Astrocyte of the cerebellum (primary cell): ENCODE data around the gene RABAC1.

ENCODE experiments used
- DNase-seq: peaks from one replicate; pipeline ENCODE4 v3.0.0-alpha.2; 2011; ENCODE audit warnings: low read depth
- H3K4me3 ChIP-seq: 2 replicates; pipeline ENCODE4 v1.5.1; 2011; ENCODE audit warnings: mild to moderate bottlenecking, low read depth, low read length, moderate library complexity
- in situ Hi-C: cut with HindIII; loops from 2 replicates; pipeline ENCODE4 v1.10.0; 2017; ENCODE audit warnings: low sequenced_read_pairs
- TF ChIP-seq, protein P1 (sequence below): IDR thresholded peaks from 2 replicates; pipeline ENCODE4 v1.5.1; 2012; ENCODE audit warnings: low read length, low read depth, moderate library complexity, mild to moderate bottlenecking; ENCODE audit errors: missing control alignments

Gene RABAC1

DNA sequence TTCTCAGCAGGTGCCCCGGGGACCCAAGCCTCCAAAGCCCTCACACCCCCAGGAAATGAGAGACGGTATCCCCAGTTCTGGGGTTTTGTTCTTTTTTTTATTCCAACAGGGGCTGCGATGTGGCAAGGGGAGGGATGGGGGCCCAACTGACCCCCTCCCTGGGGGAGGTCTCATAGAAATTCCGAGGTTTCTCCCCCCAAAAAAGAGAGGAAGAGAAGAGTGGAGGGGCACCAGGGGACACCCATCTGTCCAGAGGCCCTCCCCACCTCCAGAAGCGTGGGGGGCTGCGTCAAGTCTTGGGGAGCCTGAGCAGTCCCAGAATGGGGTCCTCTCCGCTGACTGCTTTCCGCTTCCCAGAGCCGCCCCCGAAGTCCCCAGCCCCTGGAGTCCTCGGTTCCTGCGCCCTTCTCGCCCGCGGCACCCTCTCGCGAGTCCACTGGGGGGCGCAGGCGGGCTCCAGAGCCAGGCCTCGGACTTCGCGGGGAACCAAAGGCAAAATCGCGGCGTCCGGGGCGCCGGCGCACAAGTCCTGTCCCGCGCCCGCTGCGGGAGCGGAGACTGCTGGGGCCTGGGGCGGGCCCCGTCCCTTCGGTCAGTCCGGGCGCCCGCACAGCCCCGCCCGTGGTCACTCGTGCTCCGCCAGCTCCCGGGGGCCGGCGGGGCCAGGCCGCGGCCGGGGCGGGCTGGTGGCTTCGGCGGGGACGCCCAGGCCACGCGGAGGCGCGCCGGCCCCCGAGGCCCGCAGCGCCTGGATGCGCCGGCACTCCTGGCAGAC, 39.3 kb upstream of the RABAC1 start:
- no peak for DNase-seq
- in situ Hi-C loops: no loop called here
- TF ChIP-seq, protein P1, sequence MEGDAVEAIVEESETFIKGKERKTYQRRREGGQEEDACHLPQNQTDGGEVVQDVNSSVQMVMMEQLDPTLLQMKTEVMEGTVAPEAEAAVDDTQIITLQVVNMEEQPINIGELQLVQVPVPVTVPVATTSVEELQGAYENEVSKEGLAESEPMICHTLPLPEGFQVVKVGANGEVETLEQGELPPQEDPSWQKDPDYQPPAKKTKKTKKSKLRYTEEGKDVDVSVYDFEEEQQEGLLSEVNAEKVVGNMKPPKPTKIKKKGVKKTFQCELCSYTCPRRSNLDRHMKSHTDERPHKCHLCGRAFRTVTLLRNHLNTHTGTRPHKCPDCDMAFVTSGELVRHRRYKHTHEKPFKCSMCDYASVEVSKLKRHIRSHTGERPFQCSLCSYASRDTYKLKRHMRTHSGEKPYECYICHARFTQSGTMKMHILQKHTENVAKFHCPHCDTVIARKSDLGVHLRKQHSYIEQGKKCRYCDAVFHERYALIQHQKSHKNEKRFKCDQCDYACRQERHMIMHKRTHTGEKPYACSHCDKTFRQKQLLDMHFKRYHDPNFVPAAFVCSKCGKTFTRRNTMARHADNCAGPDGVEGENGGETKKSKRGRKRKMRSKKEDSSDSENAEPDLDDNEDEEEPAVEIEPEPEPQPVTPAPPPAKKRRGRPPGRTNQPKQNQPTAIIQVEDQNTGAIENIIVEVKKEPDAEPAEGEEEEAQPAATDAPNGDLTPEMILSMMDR: peak; percentile 52
- no peak overlapping the region for H3K4me3 ChIP-seq

DNA sequence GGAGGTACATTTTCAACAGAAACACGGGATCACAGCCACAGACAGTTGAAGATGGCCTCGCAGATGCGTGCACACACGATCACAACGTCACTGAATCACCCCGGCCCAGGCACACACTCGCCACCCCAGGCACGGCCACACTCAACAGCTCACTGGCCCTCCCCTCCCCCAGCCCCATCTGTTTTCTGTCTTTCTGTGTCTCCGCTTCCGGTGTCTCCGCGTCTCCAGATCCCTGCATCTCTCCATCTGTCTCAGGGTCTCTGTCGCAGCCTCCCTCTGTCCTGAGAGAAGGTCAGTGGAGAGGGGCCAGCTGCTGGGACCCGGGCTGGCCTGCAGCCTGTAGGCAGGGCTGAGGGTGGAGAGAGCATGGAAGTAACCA, 38.7 kb upstream of the RABAC1 start:
- in situ Hi-C loops: no loop called here
- DNase-seq: no peak
- TF ChIP-seq, protein P1: no peak
- no peak overlapping the region for H3K4me3 ChIP-seq

DNA sequence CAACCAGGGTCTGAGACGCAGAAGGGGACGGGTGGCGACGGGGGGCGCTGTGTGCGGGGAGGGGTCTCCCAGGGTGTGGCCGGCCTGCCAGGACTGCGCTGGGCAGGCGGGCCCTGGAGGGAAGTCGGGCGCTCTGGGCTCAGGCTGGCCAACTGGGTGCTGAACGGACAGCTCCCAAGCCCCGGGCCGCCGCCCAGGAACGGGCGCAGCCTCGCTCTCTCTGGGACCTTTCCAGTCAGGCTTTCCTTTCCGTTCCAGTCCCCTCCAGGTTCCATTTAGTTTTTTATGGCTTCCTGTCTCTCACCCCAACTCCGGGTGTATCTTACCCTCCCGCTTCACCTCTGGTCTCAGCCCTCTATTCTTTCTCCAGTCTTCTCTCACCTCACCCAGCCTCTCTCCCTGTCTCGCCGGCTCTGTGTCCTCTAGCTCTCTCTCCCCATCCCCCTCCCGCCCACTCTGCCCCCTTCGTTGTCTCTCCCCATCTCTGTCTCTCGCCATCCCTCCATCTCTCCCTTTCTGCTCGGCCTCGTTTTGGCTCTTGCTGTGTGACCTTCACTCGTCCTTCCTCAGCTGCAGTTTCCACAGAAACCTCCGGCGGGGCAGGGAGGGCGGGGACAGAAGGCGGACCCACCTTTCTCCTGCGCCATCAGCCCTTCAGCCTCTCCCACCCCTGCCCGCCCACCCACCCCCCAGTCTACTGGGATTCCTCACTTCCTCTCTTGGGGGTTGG, 38.2 kb upstream of the RABAC1 start:
- H3K4me3 ChIP-seq: no peak overlapping the region
- in situ Hi-C loops: no loop called here
- TF ChIP-seq, protein P1: no peak
- DNase-seq: peak; percentile 5

DNA sequence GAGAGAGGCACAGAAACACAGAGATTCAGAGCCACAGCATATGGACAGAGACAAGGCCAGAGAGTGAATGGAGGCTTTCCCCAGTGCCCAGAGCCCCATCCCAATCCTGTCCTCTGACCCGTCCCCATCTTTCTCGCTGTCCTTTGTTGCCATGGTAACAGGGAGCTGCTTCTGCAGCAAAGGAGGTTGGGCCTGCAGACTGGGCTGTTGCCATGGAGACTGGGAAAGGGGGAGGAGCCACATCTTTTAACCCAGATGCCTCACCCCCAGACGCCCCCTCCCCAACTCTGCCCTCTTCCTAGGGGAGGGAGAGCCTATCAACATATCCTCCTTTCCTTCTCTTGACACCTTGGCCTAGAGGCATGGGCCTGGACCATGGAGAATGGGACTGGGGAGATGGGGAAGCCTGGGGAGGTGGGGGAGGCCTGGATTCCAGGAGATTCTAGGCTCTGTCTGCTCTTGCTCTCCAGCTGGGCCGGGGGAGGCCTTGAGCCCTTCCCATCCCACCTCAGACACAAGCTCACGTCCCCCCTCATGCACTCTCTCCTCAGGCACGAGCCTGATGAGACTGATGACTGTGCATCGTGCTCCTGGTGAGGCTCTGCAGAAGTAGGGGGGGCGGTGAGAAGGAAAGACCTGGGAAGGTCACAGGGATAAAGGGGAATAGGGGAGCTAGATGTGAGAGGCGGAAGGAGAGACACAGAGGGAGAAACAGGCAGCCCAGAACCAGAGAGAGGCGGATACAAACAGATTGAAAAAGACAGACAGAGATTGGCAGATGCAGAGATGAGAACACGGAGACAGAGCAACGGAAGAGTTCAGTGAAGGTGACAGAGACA, 37.1 kb upstream of the RABAC1 start:
- no peak overlapping the region for H3K4me3 ChIP-seq
- in situ Hi-C loops: no loop called here
- DNase-seq: no peak
- TF ChIP-seq, protein P1: no peak

DNA sequence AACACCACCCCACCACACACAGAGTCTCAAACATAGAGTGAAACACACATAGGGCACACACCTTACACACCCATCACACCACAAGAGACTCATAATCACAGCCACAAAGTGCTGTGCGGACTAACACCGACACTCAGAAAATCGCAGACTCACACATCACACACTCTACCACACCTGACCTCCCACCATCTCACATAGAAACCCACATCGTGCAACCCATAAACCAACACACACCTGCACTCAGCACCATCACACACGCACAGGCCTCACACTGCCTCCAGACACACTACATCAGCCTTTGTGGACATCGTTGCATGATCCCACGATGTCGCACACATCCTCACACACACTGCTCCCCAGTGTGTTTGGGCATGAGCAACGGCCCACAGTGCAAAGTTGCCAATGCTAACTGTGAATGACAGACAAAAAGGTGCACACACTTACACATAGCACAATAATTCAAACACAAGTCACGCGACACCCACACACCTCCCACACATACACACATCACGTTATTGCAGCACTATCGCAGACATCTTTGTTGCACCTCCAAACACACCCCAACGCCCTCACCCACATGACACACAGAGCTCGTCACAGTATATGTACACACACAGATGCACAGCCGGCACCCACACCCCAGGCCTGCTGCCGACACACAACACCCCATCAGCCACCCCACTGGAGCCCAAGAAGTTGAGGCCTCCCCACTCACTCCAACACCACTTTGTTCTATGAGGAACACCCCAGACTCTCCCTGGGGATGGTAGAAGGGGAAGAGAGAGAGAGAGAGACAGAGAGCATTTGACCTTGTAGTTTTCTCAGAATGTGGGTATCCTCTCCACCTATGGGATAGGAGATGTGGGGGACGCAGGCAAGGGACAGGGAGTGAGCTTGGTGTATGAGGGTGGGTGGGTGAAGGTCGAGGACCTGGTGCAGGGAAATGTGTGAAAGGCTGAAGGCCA, 36.2 kb upstream of the RABAC1 start:
- H3K4me3 ChIP-seq: no peak overlapping the region
- TF ChIP-seq, protein P1: no peak
- no peak for DNase-seq
- in situ Hi-C loops: no loop called here
